GM23338 (cell line): ENCODE data around the gene SLC5A12.

Experiments used
- CREB1 ChIP-seq: fragments of 250-450 bp; sonication (Bioruptor Pico); IDR thresholded peaks from 2 replicates; pipeline ENCODE4 v1.5.0; 2020; ENCODE audit warnings: low read depth, mild to moderate bottlenecking, moderate library complexity
- EZH2 ChIP-seq: fragments of 200-600 bp; sonication (generic); IDR thresholded peaks from one replicate; pipeline ENCODE4 v1.8.0; 2017; ENCODE audit warnings: antibody characterized with exemption, mild to moderate bottlenecking, low read depth; ENCODE audit not compliant: unreplicated experiment
- EZH2phosphoT487 ChIP-seq: fragments of 200-600 bp; sonication (generic); IDR thresholded peaks from one replicate; pipeline ENCODE4 v1.8.1; 2018; ENCODE audit warnings: antibody characterized with exemption; ENCODE audit not compliant: unreplicated experiment
- NANOG ChIP-seq: IDR thresholded peaks from 2 replicates; pipeline ENCODE4 v1.6.1; 2016; ENCODE audit warnings: antibody characterized with exemption, borderline replicate concordance
- POLR2AphosphoS5 ChIP-seq: IDR thresholded peaks from 2 replicates; pipeline ENCODE4 v1.6.1; 2016; ENCODE audit warnings: antibody characterized with exemption, low read depth
- STAT1 ChIP-seq: IDR thresholded peaks from one replicate; pipeline ENCODE4 v1.6.1; 2016; ENCODE audit warnings: antibody characterized with exemption; ENCODE audit not compliant: unreplicated experiment
- ZNF114 ChIP-seq: fragments of 250-450 bp; sonication (Bioruptor Pico); IDR thresholded peaks from 2 replicates; pipeline ENCODE4 v1.5.0; 2020; ENCODE audit warnings: mild to moderate bottlenecking, moderate library complexity
- TF ChIP-seq, protein P1 (sequence below), 2 experiments: fragments of 200-600 bp in 1 of 2; sonication (generic) in 1 of 2; conservative IDR thresholded peaks; 2 replicates each; pipeline versions ENCODE4 v1.5.1 to v1.6.1; 2016 to 2017; ENCODE audit warnings: antibody characterized with exemption in 2 of 2, low read depth in 2 of 2, mild to moderate bottlenecking in 2 of 2, moderate library complexity in 1 of 2
- TF ChIP-seq, protein P2 (sequence below): IDR thresholded peaks from one replicate; pipeline ENCODE4 v1.6.1; 2018; ENCODE audit warnings: antibody characterized with exemption; ENCODE audit not compliant: unreplicated experiment
- TF ChIP-seq, protein P3 (sequence below): IDR thresholded peaks from 2 replicates; pipeline ENCODE4 v1.6.1; 2016; ENCODE audit warnings: antibody characterized with exemption
- TF ChIP-seq, protein P4 (sequence below): fragments of 250-450 bp; sonication (Bioruptor Pico); IDR thresholded peaks from 2 replicates; pipeline ENCODE4 v1.5.0; 2020; ENCODE audit warnings: mild to moderate bottlenecking, moderate library complexity

DNA sequence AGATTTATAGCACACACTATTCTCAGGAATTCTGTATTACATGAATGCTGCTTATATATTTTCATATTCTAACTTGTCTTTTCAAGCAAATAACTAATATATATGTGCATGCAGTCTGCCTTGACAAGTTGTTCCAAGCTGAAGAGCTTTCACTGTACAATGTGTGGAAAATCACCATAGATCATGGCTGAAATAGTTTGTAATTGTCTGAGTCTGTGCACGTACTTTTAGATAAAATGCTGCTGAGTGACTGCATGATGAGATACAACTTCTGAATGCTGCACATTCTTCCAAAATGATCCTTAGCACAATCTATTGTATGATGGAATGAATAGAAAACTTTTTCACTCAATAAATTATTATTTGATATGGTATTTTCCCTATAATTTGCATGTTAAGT is 58.9 kb downstream of the SLC5A12 start:
- TF ChIP-seq POLR2AphosphoS5 (no peak), EZH2 (no peak), STAT1 (no peak), ZNF114 (no peak), EZH2phosphoT487 (no peak), CREB1 (CRISPR knock-in tag) (no peak), NANOG (no peak)
- TF ChIP-seq, protein P1, sequence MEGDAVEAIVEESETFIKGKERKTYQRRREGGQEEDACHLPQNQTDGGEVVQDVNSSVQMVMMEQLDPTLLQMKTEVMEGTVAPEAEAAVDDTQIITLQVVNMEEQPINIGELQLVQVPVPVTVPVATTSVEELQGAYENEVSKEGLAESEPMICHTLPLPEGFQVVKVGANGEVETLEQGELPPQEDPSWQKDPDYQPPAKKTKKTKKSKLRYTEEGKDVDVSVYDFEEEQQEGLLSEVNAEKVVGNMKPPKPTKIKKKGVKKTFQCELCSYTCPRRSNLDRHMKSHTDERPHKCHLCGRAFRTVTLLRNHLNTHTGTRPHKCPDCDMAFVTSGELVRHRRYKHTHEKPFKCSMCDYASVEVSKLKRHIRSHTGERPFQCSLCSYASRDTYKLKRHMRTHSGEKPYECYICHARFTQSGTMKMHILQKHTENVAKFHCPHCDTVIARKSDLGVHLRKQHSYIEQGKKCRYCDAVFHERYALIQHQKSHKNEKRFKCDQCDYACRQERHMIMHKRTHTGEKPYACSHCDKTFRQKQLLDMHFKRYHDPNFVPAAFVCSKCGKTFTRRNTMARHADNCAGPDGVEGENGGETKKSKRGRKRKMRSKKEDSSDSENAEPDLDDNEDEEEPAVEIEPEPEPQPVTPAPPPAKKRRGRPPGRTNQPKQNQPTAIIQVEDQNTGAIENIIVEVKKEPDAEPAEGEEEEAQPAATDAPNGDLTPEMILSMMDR (conservative IDR thresholded peaks at IDR 0.05; ENCODE audit: low read depth in 2 of 2), result no peak
- TF ChIP-seq, protein P2, sequence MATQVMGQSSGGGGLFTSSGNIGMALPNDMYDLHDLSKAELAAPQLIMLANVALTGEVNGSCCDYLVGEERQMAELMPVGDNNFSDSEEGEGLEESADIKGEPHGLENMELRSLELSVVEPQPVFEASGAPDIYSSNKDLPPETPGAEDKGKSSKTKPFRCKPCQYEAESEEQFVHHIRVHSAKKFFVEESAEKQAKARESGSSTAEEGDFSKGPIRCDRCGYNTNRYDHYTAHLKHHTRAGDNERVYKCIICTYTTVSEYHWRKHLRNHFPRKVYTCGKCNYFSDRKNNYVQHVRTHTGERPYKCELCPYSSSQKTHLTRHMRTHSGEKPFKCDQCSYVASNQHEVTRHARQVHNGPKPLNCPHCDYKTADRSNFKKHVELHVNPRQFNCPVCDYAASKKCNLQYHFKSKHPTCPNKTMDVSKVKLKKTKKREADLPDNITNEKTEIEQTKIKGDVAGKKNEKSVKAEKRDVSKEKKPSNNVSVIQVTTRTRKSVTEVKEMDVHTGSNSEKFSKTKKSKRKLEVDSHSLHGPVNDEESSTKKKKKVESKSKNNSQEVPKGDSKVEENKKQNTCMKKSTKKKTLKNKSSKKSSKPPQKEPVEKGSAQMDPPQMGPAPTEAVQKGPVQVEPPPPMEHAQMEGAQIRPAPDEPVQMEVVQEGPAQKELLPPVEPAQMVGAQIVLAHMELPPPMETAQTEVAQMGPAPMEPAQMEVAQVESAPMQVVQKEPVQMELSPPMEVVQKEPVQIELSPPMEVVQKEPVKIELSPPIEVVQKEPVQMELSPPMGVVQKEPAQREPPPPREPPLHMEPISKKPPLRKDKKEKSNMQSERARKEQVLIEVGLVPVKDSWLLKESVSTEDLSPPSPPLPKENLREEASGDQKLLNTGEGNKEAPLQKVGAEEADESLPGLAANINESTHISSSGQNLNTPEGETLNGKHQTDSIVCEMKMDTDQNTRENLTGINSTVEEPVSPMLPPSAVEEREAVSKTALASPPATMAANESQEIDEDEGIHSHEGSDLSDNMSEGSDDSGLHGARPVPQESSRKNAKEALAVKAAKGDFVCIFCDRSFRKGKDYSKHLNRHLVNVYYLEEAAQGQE, result no peak
- TF ChIP-seq, protein P3, sequence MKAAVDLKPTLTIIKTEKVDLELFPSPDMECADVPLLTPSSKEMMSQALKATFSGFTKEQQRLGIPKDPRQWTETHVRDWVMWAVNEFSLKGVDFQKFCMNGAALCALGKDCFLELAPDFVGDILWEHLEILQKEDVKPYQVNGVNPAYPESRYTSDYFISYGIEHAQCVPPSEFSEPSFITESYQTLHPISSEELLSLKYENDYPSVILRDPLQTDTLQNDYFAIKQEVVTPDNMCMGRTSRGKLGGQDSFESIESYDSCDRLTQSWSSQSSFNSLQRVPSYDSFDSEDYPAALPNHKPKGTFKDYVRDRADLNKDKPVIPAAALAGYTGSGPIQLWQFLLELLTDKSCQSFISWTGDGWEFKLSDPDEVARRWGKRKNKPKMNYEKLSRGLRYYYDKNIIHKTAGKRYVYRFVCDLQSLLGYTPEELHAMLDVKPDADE, result no peak
- TF ChIP-seq, protein P4, sequence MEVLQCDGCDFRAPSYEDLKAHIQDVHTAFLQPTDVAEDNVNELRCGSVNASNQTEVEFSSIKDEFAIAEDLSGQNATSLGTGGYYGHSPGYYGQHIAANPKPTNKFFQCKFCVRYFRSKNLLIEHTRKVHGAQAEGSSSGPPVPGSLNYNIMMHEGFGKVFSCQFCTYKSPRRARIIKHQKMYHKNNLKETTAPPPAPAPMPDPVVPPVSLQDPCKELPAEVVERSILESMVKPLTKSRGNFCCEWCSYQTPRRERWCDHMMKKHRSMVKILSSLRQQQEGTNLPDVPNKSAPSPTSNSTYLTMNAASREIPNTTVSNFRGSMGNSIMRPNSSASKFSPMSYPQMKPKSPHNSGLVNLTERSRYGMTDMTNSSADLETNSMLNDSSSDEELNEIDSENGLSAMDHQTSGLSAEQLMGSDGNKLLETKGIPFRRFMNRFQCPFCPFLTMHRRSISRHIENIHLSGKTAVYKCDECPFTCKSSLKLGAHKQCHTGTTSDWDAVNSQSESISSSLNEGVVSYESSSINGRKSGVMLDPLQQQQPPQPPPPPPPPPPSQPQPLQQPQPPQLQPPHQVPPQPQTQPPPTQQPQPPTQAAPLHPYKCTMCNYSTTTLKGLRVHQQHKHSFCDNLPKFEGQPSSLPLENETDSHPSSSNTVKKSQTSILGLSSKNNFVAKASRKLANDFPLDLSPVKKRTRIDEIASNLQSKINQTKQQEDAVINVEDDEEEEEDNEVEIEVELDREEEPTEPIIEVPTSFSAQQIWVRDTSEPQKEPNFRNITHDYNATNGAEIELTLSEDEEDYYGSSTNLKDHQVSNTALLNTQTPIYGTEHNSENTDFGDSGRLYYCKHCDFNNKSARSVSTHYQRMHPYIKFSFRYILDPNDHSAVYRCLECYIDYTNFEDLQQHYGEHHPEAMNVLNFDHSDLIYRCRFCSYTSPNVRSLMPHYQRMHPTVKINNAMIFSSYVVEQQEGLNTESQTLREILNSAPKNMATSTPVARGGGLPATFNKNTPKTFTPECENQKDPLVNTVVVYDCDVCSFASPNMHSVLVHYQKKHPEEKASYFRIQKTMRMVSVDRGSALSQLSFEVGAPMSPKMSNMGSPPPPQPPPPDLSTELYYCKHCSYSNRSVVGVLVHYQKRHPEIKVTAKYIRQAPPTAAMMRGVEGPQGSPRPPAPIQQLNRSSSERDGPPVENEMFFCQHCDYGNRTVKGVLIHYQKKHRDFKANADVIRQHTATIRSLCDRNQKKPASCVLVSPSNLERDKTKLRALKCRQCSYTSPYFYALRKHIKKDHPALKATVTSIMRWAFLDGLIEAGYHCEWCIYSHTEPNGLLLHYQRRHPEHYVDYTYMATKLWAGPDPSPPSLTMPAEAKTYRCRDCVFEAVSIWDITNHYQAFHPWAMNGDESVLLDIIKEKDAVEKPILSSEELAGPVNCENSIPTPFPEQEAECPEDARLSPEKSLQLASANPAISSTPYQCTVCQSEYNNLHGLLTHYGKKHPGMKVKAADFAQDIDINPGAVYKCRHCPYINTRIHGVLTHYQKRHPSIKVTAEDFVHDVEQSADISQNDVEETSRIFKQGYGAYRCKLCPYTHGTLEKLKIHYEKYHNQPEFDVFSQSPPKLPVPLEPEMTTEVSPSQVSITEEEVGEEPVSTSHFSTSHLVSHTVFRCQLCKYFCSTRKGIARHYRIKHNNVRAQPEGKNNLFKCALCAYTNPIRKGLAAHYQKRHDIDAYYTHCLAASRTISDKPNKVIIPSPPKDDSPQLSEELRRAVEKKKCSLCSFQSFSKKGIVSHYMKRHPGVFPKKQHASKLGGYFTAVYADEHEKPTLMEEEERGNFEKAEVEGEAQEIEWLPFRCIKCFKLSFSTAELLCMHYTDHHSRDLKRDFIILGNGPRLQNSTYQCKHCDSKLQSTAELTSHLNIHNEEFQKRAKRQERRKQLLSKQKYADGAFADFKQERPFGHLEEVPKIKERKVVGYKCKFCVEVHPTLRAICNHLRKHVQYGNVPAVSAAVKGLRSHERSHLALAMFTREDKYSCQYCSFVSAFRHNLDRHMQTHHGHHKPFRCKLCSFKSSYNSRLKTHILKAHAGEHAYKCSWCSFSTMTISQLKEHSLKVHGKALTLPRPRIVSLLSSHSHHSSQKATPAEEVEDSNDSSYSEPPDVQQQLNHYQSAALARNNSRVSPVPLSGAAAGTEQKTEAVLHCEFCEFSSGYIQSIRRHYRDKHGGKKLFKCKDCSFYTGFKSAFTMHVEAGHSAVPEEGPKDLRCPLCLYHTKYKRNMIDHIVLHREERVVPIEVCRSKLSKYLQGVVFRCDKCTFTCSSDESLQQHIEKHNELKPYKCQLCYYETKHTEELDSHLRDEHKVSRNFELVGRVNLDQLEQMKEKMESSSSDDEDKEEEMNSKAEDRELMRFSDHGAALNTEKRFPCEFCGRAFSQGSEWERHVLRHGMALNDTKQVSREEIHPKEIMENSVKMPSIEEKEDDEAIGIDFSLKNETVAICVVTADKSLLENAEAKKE (CRISPR knock-in tag), result no peak
